Activated CD4-positive, alpha-beta T cell treated with anti-CD3 and anti-CD28 coated beads, Interleukin-2, amount 50 U/mL, for 24 hours (primary cell): Measurements from ENCODE around the gene SLC9C2.
"Not testable (repeated sequence)": the region's sequence is repeated elsewhere in the genome, so short reads cannot be mapped to it uniquely, and the experiment has no call there.

Experiments
- DNase-seq, 2 donors: peaks; one replicate each; pipeline ENCODE4 v3.0.0-alpha.2; 2020; ENCODE audit warnings: low read depth in 1 of 2, low spot score in 1 of 2

SLC9C2 gene

GRCh38 chr1:173462666-173463065 lies 140.2 kb downstream of the SLC9C2 start:
- not testable (repeated sequence) for DNase-seq

GRCh38 chr1:173459885-173460284 lies 143.0 kb downstream of the SLC9C2 start:
- DNase-seq, result no peak

GRCh38 chr1:173454966-173455524 lies 147.8 kb downstream of the SLC9C2 start:
- no peak for DNase-seq

- no peak for DNase-seq
Measured at GRCh38 chr1:173453982-173454381, 148.9 kb downstream of the SLC9C2 start.

- DNase-seq, result no peak
Measured at GRCh38 chr1:173451981-173452380, 150.9 kb downstream of the SLC9C2 start.
